NT2/D1 (cell line): ENCODE data around the gene BAZ2B.

Source experiments
- SUZ12 ChIP-seq: IDR thresholded peaks from 2 replicates; pipeline ENCODE4 v1.6.1; 2011; ENCODE audit not compliant: insufficient read length, insufficient read depth; ENCODE audit errors: extremely low read depth
- YY1 ChIP-seq: IDR thresholded peaks from 2 replicates; pipeline ENCODE4 v1.6.1; 2011; ENCODE audit not compliant: insufficient read length, insufficient read depth
- ZNF274 ChIP-seq: IDR thresholded peaks from 2 replicates; pipeline ENCODE4 v1.6.1; 2011; ENCODE audit warnings: mild to moderate bottlenecking, low read depth, low read length

DNA sequence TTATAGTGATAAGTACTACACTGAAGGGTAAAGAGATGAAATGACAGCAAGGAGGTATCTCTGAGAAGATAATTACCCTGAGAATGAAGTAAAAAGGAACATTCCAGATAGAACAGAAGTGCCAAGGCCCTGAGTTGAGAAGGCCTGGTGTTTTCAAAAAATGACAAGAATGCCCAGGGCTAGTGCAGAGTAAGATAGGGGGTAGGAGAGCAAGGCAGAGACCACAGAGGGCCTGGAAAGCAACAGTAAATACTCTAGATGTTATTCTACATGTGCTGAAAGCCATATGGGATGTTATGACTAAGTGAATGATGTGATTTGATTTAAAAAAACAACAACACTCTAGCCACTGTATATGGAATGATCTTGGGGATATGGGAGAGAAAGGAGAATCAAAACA, 52.3 kb downstream of the BAZ2B start:
- no peak for TF ChIP-seq ZNF274
- no peak for TF ChIP-seq YY1
- TF ChIP-seq SUZ12, result no peak
